Measurements from ENCODE around the gene LDHB.
"Not testable (repeated sequence)": the region's sequence is repeated elsewhere in the genome, so short reads cannot be mapped to it uniquely, and the experiment has no call there.

Gene LDHB

GRCh38 chr12:21604245-21605101 is 53.2 kb downstream of the LDHB start, which contains the start of gene GYS2:
Gene GYS2, minus strand, starts transcription at chr12:21604847. Its CDS starts 255 bp downstream, at chr12:21604592.
- no peaks in the 10 kb centered on the region for H3K27me3 ChIP-seq (ENCODE audit: control insufficient read depth in 1 of 2, insufficient read depth in 2 of 2, low read length in 2 of 2)
- H3K27ac ChIP-seq (ENCODE audit: low read depth, low read length), result no peak within 1 kb of the TSS
- H3K4me3 ChIP-seq (ENCODE audit: low read depth in 1 of 2, low read length in 2 of 2), result no peak within 1 kb of the TSS
- no peak within 1 kb of the TSS for H3K9ac ChIP-seq (ENCODE audit: low read length)
- no peaks in the 10 kb centered on the region for H3K4me1 ChIP-seq (ENCODE audit: insufficient read depth, low read length)
- H3K36me3 ChIP-seq (ENCODE audit: insufficient read depth, low read length), result no peaks in the 10 kb centered on the region
- H3K9me3 ChIP-seq (ENCODE audit: low read length), result no peaks in the 10 kb centered on the region

- H3K4me1 ChIP-seq (ENCODE audit: insufficient read depth, low read length), result no peaks in the 10 kb centered on the region
- no peaks in the 10 kb centered on the region for H3K36me3 ChIP-seq (ENCODE audit: insufficient read depth, low read length)
- H3K9me3 ChIP-seq (ENCODE audit: low read length), result no peaks in the 10 kb centered on the region
- no peaks in the 10 kb centered on the region for H3K27me3 ChIP-seq (ENCODE audit: control insufficient read depth in 1 of 2, insufficient read depth in 2 of 2, low read length in 2 of 2)
- H3K4me3 ChIP-seq (ENCODE audit: low read depth in 1 of 2, low read length in 2 of 2), result no peak overlapping the region
- H3K27ac ChIP-seq (ENCODE audit: low read depth, low read length), result no peak overlapping the region
- H3K9ac ChIP-seq (ENCODE audit: low read length), result no peak overlapping the region
Measured at GRCh38 chr12:21602774-21603173, 54.9 kb downstream of the LDHB start.

GRCh38 chr12:21600196-21600595 is 57.4 kb downstream of the LDHB start:
- Histone ChIP-seq H3K4me3 (ENCODE audit: low read depth in 1 of 2, low read length in 2 of 2) (no peak overlapping the region), H3K9ac (ENCODE audit: low read length) (no peak overlapping the region), H3K27me3 (ENCODE audit: control insufficient read depth in 1 of 2, insufficient read depth in 2 of 2, low read length in 2 of 2) (no peaks in the 10 kb centered on the region), H3K4me1 (ENCODE audit: insufficient read depth, low read length) (no peaks in the 10 kb centered on the region), H3K36me3 (ENCODE audit: insufficient read depth, low read length) (no peaks in the 10 kb centered on the region), H3K27ac (ENCODE audit: low read depth, low read length) (no peak overlapping the region), H3K9me3 (ENCODE audit: low read length) (no peaks in the 10 kb centered on the region)

- Histone ChIP-seq H3K27ac (ENCODE audit: low read depth, low read length) (no peak overlapping the region), H3K9me3 (ENCODE audit: low read length) (no peaks in the 10 kb centered on the region), H3K9ac (ENCODE audit: low read length) (no peak overlapping the region), H3K4me1 (ENCODE audit: insufficient read depth, low read length) (no peaks in the 10 kb centered on the region), H3K36me3 (ENCODE audit: insufficient read depth, low read length) (no peaks in the 10 kb centered on the region), H3K4me3 (ENCODE audit: low read depth in 1 of 2, low read length in 2 of 2) (no peak overlapping the region), H3K27me3 (ENCODE audit: control insufficient read depth in 1 of 2, insufficient read depth in 2 of 2, low read length in 2 of 2) (no peaks in the 10 kb centered on the region)
Measured at GRCh38 chr12:21599143-21599999, 58.3 kb downstream of the LDHB start.

GRCh38 chr12:21598651-21599050 is 59.0 kb downstream of the LDHB start:
- Histone ChIP-seq H3K4me3 (ENCODE audit: low read depth in 1 of 2, low read length in 2 of 2) (no peak overlapping the region), H3K4me1 (ENCODE audit: insufficient read depth, low read length) (no peaks in the 10 kb centered on the region), H3K9ac (ENCODE audit: low read length) (no peak overlapping the region), H3K36me3 (ENCODE audit: insufficient read depth, low read length) (no peaks in the 10 kb centered on the region), H3K9me3 (ENCODE audit: low read length) (no peaks in the 10 kb centered on the region), H3K27ac (ENCODE audit: low read depth, low read length) (no peak overlapping the region), H3K27me3 (ENCODE audit: control insufficient read depth in 1 of 2, insufficient read depth in 2 of 2, low read length in 2 of 2) (no peaks in the 10 kb centered on the region)

GRCh38 chr12:21595356-21595755 is 62.3 kb downstream of the LDHB start:
- H3K27ac ChIP-seq (ENCODE audit: low read depth, low read length); H3K4me3 ChIP-seq (ENCODE audit: low read depth in 1 of 2, low read length in 2 of 2); H3K9ac ChIP-seq (ENCODE audit: low read length); H3K4me1 ChIP-seq (ENCODE audit: insufficient read depth, low read length); H3K27me3 ChIP-seq (ENCODE audit: control insufficient read depth in 1 of 2, insufficient read depth in 2 of 2, low read length in 2 of 2); H3K36me3 ChIP-seq (ENCODE audit: insufficient read depth, low read length); H3K9me3 ChIP-seq (ENCODE audit: low read length): not testable (repeated sequence)

GRCh38 chr12:21585485-21585884 is 72.2 kb downstream of the LDHB start:
- Histone ChIP-seq H3K27me3 (ENCODE audit: control insufficient read depth in 1 of 2, insufficient read depth in 2 of 2, low read length in 2 of 2) (no peaks in the 10 kb centered on the region), H3K9me3 (ENCODE audit: low read length) (no peaks in the 10 kb centered on the region), H3K4me1 (ENCODE audit: insufficient read depth, low read length) (no peaks in the 10 kb centered on the region), H3K9ac (ENCODE audit: low read length) (no peak overlapping the region), H3K27ac (ENCODE audit: low read depth, low read length) (no peak overlapping the region), H3K36me3 (ENCODE audit: insufficient read depth, low read length) (no peaks in the 10 kb centered on the region), H3K4me3 (ENCODE audit: low read depth in 1 of 2, low read length in 2 of 2) (no peak overlapping the region)
